Testis (tissue), 2 donors: ENCODE measurements around the gene FBLN2.

Experiments used
- POLR2A ChIP-seq: fragments of 450-650 bp; IDR thresholded peaks from one replicate; pipeline ENCODE4 v1.6.1; 2017; ENCODE audit warnings: antibody characterized with exemption, mild to moderate bottlenecking, moderate library complexity
- TF ChIP-seq, protein P1 (sequence below), 3 experiments: fragments of 450-650 bp in 2 of 3; fragments of 200-600 bp in 1 of 3; sonication (generic) in 1 of 3; IDR thresholded peaks; one replicate each; pipeline ENCODE4 v1.5.1; 2016 to 2019; ENCODE audit warnings: antibody characterized with exemption in 3 of 3, mild to moderate bottlenecking in 2 of 3, moderate library complexity in 1 of 3

DNA sequence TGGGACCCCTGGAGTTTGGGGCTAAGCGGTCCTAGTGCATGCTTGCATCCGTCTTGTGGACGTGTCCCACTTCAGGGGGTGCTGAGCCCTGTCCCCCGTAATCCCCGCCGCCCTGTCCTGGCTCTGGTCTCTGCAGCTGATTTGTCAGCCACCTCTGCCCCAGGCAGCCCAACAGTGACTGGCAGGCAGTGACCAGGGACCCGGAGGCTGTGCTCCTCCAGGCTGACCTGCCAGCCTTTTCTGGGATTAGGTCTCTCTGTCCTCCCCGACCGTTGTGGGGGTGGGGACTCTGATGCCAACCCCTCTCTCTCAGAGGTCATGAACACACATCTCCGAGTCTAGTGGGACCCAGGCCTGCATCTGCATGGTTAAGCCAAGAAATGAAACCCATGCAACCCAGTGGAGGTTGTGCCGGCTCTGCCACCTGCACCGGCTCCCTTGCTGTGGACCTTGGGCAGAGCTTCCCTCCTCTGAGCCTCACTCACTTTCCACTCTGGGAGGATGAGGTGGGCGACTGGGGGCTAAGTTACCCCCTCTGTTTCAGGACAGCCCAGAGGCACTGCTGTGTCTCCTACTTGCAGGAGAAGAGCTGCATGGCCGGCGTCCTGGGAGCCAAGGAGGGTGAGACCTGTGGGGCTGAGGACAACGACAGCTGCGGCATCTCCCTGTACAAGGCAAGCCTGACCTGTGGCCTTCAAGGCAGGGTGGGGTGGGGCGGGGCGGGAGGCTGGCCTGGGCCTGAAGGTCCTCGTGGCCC, 60.2 kb downstream of the FBLN2 start:
- TF ChIP-seq, protein P1, sequence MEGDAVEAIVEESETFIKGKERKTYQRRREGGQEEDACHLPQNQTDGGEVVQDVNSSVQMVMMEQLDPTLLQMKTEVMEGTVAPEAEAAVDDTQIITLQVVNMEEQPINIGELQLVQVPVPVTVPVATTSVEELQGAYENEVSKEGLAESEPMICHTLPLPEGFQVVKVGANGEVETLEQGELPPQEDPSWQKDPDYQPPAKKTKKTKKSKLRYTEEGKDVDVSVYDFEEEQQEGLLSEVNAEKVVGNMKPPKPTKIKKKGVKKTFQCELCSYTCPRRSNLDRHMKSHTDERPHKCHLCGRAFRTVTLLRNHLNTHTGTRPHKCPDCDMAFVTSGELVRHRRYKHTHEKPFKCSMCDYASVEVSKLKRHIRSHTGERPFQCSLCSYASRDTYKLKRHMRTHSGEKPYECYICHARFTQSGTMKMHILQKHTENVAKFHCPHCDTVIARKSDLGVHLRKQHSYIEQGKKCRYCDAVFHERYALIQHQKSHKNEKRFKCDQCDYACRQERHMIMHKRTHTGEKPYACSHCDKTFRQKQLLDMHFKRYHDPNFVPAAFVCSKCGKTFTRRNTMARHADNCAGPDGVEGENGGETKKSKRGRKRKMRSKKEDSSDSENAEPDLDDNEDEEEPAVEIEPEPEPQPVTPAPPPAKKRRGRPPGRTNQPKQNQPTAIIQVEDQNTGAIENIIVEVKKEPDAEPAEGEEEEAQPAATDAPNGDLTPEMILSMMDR (IDR thresholded peaks at IDR 0.05), result no peak
- TF ChIP-seq POLR2A, result no peak
